GM18873 (cell line): ENCODE results near the gene MAP2K2.
A peak's percentile ranks its signal among the peaks of the same experiment; 100 is the strongest.

Experiments used
- ATAC-seq: cut with Tn5 transposase; IDR thresholded peaks from one replicate; pipeline ENCODE4 v1.9.1; 2021; ENCODE audit warnings: mild to moderate bottlenecking, moderate library complexity, moderate number of reproducible peaks; ENCODE audit not compliant: unreplicated experiment, low FRiP score

The MAP2K2 gene

DNA sequence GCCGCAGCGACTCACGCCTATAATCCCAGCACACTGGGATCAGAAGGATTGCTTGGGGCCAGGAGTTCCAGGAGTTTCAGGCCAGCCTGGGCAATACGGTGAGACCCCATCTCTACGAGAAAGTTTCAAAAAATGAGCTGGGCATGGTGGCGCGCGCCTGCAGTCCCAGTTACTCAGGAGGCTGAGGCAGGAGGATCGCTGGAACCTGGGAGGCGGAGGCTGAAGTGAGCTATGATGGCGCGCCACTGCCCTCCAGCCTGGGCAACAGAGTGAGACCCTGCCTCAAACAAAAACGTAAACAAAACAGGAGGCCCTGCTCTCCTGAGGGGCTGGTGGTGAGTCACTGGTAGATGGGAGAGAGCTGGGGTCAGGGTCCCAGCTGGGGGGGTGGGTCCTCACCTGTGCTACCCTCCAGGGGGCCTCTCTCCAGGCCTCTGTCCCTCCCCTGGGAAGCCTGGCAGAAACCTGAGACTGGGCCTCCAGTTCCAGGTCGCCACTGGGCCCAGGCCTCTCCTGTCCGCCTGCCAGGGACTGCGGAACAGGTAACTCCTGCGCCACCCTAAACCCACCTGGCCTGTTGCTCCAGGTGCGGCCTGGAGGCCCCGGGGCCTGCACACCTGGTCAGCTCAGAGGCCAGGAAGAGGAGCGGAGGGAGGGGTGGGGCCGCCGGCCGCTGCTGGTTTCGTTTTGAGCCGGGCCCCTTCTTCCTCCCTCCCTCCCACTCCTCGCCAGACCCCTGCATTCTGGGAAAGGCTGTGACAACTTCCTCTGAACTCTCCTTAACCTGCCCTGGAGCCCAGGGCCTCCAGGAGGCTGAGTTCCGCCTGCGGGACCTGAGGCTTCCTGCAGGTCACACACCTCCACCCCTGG is 40.0 kb downstream of the MAP2K2 start:
- no peak for ATAC-seq

GRCh38 chr19:4082172-4082571 is 41.8 kb downstream of the MAP2K2 start:
- no peak for ATAC-seq

- no peak for ATAC-seq
Observed at GRCh38 chr19:4081441-4082129, 42.3 kb downstream of the MAP2K2 start.

- no peak for ATAC-seq
Observed at GRCh38 chr19:4080473-4080872, 43.4 kb downstream of the MAP2K2 start.

DNA sequence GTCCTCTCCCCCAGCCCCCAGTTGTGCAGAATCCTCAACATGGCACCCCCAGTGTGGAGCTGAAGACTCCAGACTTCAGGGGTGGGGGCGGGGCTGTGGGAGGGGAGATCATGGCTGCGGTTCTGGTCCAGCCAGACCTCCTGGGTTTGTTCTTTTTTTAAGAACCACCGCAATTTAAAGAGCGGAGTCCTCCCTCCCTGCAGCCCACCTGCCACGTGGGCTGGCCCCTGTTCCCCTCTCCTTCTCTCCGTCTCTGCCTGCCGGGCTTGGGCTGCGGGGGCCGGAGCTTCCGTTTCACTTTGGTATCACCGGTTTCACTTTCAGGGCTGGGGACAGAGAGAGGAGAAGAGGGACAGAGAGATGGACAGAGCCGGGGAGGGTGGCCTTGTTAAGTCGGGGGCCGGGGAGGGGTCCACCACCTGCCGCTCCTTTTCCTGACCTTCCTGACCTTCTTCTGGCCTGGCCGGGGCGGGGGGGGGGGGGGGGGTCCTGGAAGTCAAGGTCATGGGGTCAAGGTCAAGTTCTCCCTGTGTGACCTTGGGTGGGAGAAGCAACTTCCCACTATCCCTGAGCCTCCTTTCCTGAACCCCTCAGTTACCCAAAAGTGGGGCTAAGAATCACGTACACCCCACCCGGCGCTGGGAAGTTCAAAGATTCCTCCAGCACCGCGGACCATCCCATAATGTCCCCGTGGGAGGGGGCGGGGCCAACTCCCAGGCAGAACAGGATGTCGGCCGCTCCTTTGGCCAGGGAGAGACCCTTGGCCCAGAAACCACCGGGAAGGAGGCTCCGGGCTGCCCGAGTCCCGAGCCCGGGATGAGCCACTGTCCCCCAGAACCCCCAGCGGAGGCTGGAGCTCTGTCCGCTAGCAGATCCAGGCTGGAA is 45.9 kb downstream of the MAP2K2 start:
- ATAC-seq, result no peak

DNA sequence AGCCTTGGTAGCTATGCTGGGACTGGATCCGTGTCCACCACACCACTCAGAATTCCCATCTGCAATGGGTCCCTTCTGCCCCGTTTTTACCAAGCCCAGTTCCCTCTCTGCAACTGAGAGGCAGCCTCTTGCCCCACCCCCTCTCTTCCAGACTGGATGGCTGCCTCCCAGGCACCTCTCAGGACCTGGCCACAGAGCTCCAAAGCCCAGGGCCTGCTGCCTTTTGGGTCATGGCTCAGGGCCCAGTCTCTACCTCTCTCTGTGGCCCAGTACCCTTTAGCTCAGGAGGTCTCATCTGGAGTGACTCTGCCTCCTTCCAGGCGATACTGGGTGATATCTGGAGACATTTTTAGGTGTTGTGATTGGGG is 46.9 kb downstream of the MAP2K2 start:
- ATAC-seq, result no peak

DNA sequence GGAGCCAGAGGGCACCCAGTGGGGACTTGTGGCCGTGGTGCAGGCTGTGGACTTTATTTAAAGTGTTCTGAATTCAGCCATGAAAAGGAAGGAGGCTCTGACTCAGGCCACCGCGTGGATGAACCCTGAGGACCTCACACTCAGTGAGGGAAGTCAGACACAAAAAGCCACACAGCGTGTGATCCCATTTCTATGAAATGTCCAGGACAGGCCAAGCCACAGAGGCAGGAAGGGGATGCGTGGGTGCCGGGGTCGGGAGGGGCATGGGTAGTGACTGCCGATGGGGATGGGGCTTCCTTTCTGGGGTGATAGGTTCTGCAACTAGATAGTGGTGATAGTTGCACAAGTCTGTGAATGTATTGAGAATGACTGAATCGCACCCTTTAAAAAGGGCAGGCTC is 48.5 kb downstream of the MAP2K2 start:
- ATAC-seq, result no peak

- no peak for ATAC-seq
Observed at GRCh38 chr19:4071610-4072009, 52.3 kb downstream of the MAP2K2 start.

- no peak for ATAC-seq
Observed at GRCh38 chr19:4069331-4069959, 54.5 kb downstream of the MAP2K2 start.

- no peak for ATAC-seq
Observed at GRCh38 chr19:4068047-4068966, 55.6 kb downstream of the MAP2K2 start.

- no peak for ATAC-seq
Observed at GRCh38 chr19:4067396-4068046, 56.4 kb downstream of the MAP2K2 start.

DNA sequence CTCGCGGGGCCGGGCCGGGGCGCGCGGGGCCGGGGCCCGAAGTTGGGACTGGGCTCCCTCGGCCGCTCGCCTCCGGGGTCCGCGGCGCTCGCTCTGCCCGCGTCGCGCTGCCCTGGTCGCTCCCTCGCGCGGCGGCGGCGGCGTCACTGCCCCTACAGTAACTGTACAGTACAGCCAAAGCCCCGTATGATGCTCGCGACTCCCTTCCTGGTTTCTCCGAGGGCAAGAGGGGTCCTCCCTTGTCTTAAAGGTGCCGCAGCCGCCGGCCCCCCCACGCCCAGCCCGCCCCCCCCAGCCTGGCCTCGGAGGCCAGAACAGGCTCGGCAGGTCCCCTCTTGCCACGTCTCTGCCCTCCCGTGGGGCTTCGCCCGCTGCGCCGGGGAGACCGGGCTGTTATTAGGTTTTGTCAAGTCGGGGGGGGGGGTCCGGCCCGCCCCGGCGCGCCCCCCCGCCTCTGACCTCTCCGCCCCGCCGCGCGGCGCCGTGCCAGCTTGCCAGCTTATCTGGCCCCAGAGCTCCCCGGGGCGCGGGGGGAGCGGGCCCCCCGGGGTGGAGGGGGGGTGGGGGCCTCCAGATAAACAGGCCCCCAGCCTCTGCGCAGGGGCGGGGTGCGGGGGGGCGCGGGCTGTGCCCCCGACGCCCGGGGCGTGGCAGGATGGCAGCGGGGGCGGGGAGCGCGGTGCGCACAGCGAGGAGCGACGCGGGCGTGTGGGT is 57.1 kb downstream of the MAP2K2 start, which contains the start of gene ZBTB7A:
Gene ZBTB7A, minus strand, starts transcription at position 218 of the 714 bp plus-strand sequence. CDS start 11,667 bp downstream, outside the sequence.
- no peak for ATAC-seq

DNA sequence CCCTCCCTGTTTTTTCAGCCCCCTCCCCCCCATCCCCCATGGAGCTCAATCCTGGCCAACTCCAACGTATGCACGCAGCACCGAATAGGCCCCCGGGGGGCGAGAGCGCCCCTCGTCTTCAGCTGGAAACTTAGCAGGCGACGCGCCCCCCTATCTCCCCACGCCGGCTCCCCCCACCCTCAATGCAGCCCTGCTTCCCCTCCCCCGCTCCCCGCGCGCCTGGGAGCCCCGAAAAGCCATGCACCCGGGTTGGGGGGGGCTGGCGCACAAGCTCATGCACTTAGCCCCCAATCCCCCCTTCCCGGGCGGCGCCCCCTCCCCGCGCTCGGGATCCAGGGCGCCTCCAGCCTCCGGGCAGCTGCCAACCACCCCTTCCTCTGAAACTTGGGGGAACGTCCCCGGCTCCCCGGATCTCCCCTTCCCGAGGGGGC is 57.7 kb downstream of the MAP2K2 start:
- ATAC-seq, result no peak

- ATAC-seq, result peak; percentile 54
Observed at GRCh38 chr19:4065430-4066175, 58.3 kb downstream of the MAP2K2 start.

DNA sequence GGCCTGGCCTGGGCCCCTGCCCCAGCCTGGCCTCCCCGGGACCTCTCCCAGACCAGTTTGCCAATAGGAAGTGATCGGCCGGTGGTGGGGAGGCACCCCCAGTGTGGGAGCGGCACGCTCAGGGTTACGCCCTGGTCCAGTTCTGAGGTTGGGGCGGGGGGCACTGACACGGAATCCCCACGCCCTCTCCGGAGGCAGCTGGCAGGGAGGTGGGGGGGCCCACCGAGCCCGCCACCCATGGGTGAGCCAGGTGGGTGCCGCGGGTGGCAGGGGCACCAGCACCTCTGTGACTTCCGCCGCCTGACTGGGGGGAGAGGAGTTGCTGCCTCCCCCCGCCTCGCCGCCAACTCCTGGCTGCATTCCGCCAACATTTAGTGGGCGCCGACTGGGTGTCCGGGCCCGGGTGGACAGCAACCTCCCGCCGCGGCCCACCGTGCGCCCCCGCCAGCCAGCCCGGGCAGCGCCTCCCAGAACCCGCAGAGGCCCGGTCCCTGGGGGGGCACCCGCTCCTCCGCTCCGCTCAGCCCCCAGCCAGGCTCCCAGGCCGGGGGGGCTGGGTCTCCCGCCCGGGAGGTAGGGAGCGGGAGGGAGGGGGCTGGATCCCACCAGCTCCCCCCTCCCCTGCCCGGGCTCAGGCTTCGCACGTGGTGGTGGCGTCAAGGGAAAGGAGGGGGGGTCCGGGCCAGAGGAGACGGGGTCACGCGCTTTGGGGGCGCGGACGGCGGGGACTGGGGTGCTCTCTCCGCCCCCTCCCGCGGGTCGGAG is 59.2 kb downstream of the MAP2K2 start:
- ATAC-seq, result no peak

GRCh38 chr19:4064149-4064495 is 59.8 kb downstream of the MAP2K2 start:
- ATAC-seq, result no peak
